WERI-Rb-1 (cell line): ENCODE data around the gene PARVB.

Experiments
- DNase-seq: peaks from one replicate; pipeline ENCODE4 v3.0.0-alpha.2; 2020
- H3K27ac ChIP-seq: fragments of 250-450 bp; sonication (Bioruptor Pico); 2 replicates; pipeline ENCODE4 v1.5.1; 2020; ENCODE audit warnings: mild to moderate bottlenecking, moderate library complexity
- H3K27me3 ChIP-seq: fragments of 250-450 bp; sonication (Bioruptor Pico); 2 replicates; pipeline ENCODE4 v1.5.1; 2021; ENCODE audit warnings: mild to moderate bottlenecking, low read depth, moderate library complexity; ENCODE audit not compliant: insufficient read depth, severe bottlenecking
- H3K36me3 ChIP-seq: fragments of 250-450 bp; sonication (Bioruptor Pico); 2 replicates; pipeline ENCODE4 v1.5.1; 2020; ENCODE audit warnings: mild to moderate bottlenecking, moderate library complexity
- H3K4me3 ChIP-seq: 2 replicates; pipeline ENCODE4 v1.5.1; 2011; ENCODE audit warnings: low read depth, mild to moderate bottlenecking, control low read depth, low read length
- H3K9me3 ChIP-seq: fragments of 250-450 bp; sonication (Bioruptor Pico); 2 replicates; pipeline ENCODE4 v1.5.1; 2021; ENCODE audit warnings: mild to moderate bottlenecking, moderate library complexity; ENCODE audit not compliant: severe bottlenecking
- CTCF ChIP-seq: IDR thresholded peaks from 2 replicates; pipeline ENCODE4 v1.5.1; 2011; ENCODE audit warnings: low read depth, mild to moderate bottlenecking, control low read depth, inconsistent platforms, low read length

Gene PARVB

GRCh38 chr22:44142421-44143104 lies 118.5 kb downstream of the PARVB start:
- DNase-seq: no peak
- H3K4me3 ChIP-seq: no peak overlapping the region
- TF ChIP-seq CTCF: no peak
- no peaks in the 10 kb centered on the region for H3K27me3 ChIP-seq
- H3K9me3 ChIP-seq: peaks cover 2% of the 10 kb centered on the region
- no peak overlapping the region for H3K27ac ChIP-seq
- no peaks in the 10 kb centered on the region for H3K36me3 ChIP-seq

- Histone ChIP-seq H3K27me3 (no peaks in the 10 kb centered on the region), H3K27ac (no peak overlapping the region), H3K36me3 (no peaks in the 10 kb centered on the region), H3K4me3 (no peak overlapping the region), H3K9me3 (no peaks in the 10 kb centered on the region)
- no peak for TF ChIP-seq CTCF
- DNase-seq: no peak
Observed at GRCh38 chr22:44143105-44143474, 119.0 kb downstream of the PARVB start.

DNA sequence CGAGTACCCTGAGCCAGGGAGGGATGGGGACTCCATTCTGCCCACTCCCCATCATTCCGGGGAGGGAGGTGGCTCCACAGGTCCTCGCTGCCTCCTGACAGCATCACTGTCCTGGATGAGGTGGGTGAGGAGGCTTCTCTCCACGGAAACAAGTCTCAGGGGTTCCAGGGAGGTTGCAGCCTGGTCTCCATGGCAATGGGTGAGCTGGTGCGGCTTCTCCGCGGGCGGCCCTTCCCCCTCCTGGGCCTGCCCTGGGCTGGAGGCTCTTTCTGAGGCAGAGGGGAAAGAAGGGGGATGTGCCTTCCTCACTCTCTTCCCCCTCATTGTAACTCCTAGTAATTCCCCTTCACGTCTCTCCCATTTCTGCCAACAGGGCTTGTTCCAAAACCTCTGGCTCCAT lies 119.5 kb downstream of the PARVB start:
- DNase-seq: no peak
- Histone ChIP-seq H3K9me3 (no peaks in the 10 kb centered on the region), H3K27me3 (no peaks in the 10 kb centered on the region), H3K4me3 (no peak overlapping the region), H3K27ac (no peak overlapping the region), H3K36me3 (no peaks in the 10 kb centered on the region)
- TF ChIP-seq CTCF: no peak

DNA sequence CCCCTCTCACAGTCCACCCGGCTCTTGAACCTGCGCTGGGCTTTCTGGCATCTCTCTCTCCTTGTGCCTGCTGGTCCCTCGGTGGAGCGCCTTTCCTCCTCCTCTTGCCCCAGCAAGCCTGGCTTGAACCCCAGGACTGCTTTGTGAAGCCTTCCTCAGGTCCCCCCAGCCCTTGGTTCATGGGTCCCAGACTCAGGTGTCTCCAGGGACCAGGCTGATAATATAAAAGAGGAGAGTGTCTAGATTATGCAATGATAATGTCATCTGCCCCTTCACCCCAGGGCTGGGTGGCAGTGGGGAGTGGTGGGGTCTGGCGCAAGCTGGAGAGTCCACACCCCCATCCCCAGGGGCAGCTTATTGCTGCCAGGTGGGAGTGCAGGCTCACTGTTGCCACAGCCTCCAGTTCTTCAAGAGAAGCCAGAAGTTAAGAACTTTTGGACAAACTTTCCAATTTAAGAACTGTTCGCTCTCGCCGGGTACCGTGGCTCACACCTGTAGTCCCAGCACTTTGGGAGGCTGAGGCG lies 120.0 kb downstream of the PARVB start:
- H3K9me3 ChIP-seq: no peaks in the 10 kb centered on the region
- no peaks in the 10 kb centered on the region for H3K36me3 ChIP-seq
- no peak for DNase-seq
- H3K4me3 ChIP-seq: no peak overlapping the region
- no peaks in the 10 kb centered on the region for H3K27me3 ChIP-seq
- no peak overlapping the region for H3K27ac ChIP-seq
- TF ChIP-seq CTCF: no peak

GRCh38 chr22:44145544-44145943 lies 121.4 kb downstream of the PARVB start:
- no peak for DNase-seq
- TF ChIP-seq CTCF: no peak
- Histone ChIP-seq H3K9me3 (no peaks in the 10 kb centered on the region), H3K4me3 (no peak overlapping the region), H3K36me3 (no peaks in the 10 kb centered on the region), H3K27me3 (no peaks in the 10 kb centered on the region), H3K27ac (no peak overlapping the region)
